AML-193 (cell line): ENCODE results near the gene CMSS1.

Source experiments
- DNase-seq, 2 experiments: peaks; one replicate each; lab custom pipeline; 2025; lab: John Stamatoyannopoulos, UW

The CMSS1 gene

DNA sequence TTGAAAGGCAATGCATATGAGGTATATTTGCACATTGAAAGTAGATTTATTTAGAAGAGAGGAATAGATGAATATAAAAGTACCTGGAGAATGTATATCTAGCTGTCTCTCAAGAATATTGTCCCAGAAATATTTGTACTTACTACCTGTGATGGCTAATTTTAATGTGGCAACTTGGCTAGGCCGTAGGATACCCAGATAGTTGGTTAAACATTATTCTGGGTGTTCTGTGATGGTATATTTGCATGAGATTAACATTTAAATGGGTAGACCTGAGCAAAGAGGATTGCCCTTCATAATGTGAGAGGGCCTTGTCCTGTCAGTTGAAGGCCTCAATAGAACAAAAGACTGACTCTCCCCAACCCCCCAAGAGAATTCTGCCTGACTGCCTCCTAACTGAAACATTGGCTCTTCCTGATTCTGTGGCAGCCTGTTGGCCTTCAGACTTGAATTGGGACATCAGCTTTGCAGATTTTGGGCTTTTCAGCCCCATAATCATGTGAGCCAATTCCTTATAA is 366.0 kb downstream of the CMSS1 start:
- DNase-seq, result no peak

DNA sequence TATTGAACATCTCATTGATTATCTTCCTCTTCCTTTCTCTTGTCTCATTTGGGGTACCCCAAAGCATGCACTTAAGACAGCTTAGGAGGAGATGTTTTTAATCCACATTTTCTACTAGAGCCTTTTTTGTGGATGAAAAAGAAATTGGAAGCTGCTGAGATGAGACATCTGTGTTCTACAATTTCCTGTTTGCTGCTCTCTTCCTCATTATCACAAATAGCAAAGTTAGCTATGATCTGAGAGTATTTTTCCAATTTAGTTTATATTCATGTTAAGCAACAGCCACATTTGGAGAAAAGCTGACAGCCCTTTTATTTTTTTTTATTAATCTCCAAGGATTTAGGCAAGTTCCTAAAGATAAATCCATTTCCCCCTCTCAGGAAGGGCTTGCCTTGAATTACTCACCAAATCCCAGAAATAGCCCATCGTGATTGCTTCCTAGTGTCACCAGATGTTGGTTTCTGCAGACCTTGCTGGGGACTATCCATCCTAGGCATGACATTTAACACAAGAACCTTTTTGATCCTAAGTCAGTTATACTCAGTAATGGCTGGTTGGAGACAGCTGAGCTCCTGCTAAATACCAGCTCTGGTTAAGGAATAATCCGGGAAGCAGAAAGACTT is 367.4 kb downstream of the CMSS1 start:
- peak; percentile 34 to 45 for DNase-seq

- DNase-seq, result no peak
These were observed 368.2 kb downstream of the CMSS1 start for GRCh38 chr3:100185847-100186246.

- DNase-seq, result no peak
These were observed 371.8 kb downstream of the CMSS1 start for GRCh38 chr3:100189444-100189964.

DNA sequence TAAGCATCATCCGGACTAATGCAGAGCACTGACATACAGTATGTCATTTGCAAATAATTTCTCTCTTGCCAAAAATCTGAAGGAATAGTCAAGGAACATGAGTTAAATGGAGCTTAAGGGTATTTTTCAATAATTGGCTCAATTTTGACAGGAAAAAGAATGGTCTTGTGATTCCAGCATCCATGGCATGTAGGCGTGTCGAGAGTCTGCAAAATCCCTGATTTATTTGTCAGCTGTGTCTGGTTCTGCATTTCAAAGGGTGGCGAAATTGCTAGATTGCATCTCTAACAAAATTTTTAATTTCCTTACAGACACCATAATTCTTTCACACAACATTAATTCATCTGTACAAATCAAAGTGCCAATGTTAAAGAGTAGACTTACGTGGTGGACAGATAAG is 377.7 kb downstream of the CMSS1 start:
- DNase-seq, result no peak

DNA sequence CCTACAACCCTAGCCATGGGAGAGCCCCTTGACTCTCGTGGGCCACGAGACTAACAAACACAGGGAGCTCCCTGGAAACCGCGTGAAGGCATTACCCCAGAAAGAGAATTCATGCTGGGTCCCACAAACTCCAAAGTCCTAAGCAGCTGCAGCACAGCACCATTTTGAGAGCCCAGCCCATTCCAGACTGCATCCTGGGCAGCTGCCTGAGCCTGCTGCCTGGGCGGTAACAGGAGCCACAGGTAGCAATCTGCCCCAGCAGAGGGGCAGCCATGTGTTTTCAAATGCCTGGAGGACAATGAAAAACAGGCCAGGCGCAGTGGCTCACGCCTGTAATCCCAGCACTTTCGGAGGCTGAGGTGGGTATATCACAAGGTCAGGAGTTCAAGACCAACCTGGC is 380.2 kb downstream of the CMSS1 start:
- DNase-seq, result no peak

GRCh38 chr3:100198579-100199269 is 381.1 kb downstream of the CMSS1 start:
- DNase-seq, result no peak

- DNase-seq, result no peak
These were observed 387.5 kb downstream of the CMSS1 start for GRCh38 chr3:100205171-100205570.

DNA sequence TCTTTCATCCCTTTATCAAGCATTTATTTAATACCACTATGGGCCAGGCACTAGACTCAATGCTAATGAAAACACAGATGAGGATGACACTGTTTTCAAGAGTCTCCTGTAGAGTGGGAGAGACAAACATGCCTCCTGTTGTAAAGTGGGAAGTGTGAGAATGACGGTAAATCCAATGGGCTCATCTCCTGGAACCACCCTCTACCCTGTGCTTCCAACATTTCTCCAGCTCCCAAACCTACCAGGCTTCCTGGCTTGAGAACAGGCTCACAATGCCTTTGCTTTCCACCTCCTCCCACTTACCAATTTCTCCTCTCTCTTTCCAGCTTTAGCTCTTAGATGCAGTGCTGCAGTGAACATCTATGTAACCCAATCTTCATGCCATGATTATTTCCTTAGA is 389.0 kb downstream of the CMSS1 start:
- DNase-seq, result no peak

GRCh38 chr3:100207886-100208285 is 390.2 kb downstream of the CMSS1 start:
- DNase-seq, result no peak

DNA sequence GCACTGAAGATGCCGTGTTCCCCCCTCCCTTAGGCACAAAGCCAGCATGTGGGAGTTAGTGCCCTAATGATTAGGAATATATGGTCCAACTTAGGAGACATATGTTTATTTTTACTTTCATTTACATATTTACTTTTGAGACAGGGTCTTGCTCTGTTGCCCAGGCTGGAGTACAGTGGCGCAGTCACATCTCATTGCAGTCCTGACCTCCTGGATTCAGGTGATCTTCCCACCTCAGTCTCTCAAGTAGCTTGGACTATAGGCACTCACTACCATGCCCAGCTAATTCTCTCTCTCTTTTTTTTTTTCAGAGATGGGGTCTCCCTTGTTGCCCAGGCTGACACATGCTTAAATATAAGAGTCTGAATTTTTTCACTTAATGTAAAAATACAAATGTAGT is 391.5 kb downstream of the CMSS1 start:
- DNase-seq, result no peak

- no peak for DNase-seq
These were observed 392.5 kb downstream of the CMSS1 start for GRCh38 chr3:100209948-100210771.

GRCh38 chr3:100210772-100211135 is 393.1 kb downstream of the CMSS1 start:
- no peak for DNase-seq

DNA sequence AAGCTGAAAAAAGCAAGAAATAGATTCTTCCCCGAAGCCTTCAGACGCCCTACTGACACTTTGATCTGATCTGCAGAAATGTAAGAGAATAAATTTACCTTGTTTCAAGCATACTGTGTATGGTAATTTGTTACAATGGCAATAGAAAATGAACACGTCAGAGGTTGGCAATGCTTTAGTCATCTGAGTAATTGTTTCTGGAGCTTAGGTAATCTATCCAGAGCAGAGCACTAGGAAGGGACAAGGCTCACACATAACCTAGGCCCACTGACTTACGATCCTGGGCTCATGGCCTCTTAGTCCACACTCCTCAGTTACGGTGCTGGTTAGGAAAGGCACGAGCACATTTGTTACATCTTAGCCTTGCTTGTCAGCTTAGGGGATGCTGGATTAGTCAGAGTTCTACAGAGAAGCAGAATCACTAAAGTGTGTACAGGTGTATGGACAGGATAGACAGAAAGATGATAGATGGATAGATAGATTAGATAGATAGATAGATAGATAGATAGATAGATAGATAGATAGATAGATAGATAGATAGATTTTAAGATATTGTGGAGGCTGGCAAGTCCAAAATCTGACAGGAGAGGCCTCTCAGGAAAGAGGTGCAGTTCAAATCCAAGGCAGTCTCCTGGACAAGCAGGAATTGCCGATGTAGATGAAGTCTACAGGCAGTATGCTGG is 396.4 kb downstream of the CMSS1 start:
- no peak for DNase-seq

DNA sequence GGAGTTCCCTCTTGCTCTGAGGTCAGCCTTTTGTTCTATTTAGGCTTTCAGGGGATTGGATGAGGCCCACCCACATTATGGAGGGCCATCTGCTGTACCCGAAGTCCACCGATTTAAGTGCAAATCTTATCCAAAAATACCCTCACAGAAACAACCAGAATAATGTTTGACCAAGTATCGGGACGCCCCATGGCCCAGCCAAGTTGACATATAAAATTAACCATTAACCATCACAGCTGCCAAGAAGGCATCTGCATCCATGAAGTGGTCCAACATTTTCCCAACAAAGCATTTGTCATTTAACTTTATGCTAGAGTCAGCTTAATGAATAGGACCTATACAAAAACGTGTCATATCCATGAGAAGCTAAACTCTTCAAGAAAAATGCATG is 396.9 kb downstream of the CMSS1 start:
- no peak for DNase-seq

DNA sequence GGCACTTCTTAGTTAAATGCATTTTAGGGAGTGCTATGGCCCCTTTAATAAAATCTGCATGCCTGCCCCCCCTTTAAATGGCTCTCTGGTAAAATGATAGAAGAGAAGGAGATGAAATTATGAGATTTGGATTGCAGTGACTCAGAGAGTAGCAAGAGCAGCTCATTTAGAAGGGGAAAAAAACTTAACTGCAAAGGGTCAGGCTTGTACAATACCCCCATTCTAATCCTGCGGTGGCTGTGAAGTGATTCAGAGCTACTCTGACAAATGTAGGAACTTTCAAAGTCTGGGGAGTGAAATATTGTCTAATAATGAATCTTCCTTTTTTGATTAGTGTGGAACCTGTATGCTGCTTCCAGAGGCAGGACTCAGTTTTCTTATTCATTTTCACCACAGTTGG is 399.1 kb downstream of the CMSS1 start:
- DNase-seq, result no peak

- peak in 1 of 2 experiments; percentile 8 for DNase-seq
These were observed 403.5 kb downstream of the CMSS1 start for GRCh38 chr3:100221159-100221558.

- no peak for DNase-seq
These were observed 407.5 kb downstream of the CMSS1 start for GRCh38 chr3:100225193-100225592.

DNA sequence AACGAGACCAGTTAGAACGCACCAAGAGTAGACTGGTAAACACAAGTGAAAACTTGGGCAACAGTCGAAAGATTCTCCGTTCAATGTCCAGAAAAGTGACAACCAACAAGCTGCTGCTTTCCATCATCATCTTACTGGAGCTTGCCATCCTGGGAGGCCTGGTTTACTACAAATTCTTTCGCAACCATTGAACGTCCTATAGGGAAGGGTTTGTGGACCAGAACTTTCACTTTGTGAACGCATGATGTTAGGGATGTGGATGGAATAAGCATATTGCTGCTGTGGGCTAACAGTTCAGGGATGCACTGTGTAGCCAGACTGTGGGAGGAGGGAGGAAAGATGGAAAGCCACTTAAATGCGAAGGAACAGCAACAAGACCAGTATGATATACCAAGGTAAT is 408.2 kb downstream of the CMSS1 start:
- DNase-seq, result no peak

- DNase-seq, result no peak
These were observed 409.2 kb downstream of the CMSS1 start for GRCh38 chr3:100226712-100227429.

DNA sequence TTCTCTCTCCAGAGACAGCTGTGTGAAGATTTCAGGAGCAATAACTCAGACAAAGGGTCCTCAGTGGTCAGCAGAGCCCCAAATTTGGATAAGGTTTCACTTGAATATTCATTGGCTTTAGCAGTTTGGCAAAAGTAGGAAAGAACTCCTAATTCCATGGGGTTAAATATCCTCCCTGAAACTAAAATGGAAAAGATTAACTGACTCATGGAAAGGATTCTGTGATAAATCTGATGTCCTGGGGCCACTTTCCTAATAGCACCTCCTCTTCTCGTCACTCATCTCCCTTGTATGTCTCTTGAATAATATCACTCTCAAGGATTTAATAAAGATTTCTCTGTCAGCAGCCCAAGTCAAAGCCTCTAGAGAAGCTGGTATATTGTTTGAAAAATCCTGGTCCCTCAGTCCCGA is 409.9 kb downstream of the CMSS1 start:
- no peak for DNase-seq
